Erythroblast (primary cell): Measurements from ENCODE around the gene TEX35.

Experiments
- GATA1 ChIP-seq: IDR thresholded peaks from 2 replicates; pipeline ENCODE4 v1.6.1; 2011; ENCODE audit warnings: low read depth, mild to moderate bottlenecking, control low read depth, low read length, moderate library complexity
- POLR2A ChIP-seq: IDR thresholded peaks from 2 replicates; pipeline ENCODE4 v1.6.1; 2011; ENCODE audit warnings: mild to moderate bottlenecking, low read length

DNA sequence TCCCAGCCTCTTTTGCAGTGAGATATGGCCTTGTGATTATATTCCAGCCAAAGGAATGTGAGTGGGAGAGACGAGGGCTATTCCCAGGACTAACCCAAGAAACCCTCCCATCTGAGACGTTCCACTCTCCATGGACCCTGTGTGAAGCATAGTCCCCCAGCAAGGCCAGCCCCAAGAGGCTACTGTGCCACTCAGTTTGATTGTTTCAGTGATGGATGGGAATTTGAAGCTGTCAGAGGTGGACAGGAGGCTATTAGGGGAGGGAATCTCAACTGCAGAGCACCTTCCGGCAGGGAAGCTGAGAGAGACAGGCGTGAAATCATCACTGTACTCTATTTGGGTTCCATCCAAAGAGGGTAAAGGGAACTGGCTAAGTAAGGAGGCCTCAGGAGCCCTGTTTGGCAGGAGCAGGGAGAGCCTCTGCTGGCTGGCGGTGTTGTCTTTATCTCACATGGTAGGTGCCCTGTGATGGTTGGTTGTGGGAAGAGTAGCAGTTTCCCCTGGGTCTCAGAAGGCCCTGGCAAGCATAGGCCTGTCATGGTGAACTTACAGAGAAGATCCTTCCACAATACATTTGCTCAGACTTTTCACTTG lies 3.4 kb upstream of the TEX35 start:
- TF ChIP-seq POLR2A (no peak), GATA1 (no peak)
